Left lobe of liver (tissue), 2 donors: ENCODE results near the gene GGTLC2. TPM values are rescaled to one million over a fixed set of nuclear protein-coding genes. Genes with fewer than 3 reads are reported as not detected.
"Not testable (repeated sequence)": the region's sequence is repeated elsewhere in the genome, so short reads cannot be mapped to it uniquely, and the experiment has no call there.

Experiments
- ATAC-seq: fragments of 200-7000 bp; cut with Tn5 transposase; one replicate; pipeline ENCODE4 v1.9.1; 2020; ENCODE audit warnings: mild to moderate bottlenecking, moderate library complexity
- DNase-seq: peaks from one replicate; pipeline ENCODE4 v3.0.0-alpha.2; 2020; ENCODE audit warnings: low spot score
- total RNA-seq: library from RNA; stranded (reverse); gene quantifications from one replicate; pipeline ENCODE4 v1.2.1, GENCODE V29; 2021
- donor health status: DM: no; HTN: no; CAD: no; lungs with moderate emphysema.
- donor health status: DM: no; HTN: yes; CAD: no.

The GGTLC2 gene
- total RNA-seq, 1 donor from 2014 or later, result not detected

DNA sequence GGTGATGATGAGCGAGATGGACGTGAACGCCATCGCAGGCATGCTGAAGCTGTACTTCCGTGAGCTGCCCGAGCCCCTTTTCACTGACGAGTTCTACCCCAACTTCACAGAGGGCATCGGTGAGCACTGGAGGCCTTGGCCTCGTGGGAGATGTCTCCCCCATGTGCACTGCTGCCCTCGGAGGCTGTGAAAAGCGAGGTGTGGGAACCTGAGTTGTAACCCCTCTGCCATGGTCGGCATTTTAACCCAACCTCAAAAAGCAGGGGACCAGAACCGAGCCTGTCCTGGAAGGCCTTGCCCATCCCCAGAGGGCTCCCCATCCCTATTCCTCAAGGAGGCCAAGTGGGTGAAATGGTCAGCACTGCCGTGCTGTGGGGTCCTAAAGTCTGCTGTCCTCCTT, 10.9 kb upstream of the GGTLC2 start:
- not testable (repeated sequence) for ATAC-seq

DNA sequence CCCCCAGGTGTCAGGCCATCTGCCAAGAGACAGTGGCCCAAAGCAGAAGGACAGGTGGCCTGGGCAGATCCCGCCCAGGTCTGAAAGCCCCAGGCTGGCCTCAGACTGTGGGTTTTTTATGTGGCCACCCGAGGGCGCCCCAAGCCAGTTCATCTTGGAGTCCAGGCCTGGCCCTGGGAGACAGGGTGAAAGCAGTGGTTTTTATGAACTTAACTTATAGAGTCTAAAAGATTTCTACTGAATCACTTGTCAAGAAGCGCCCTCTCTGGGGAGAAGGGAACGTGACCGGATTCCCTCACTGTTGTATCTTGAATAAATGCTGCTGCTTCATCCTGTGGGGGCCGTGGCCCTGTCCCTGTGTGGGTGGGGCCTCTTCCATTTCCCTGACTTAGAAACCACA, 8.2 kb upstream of the GGTLC2 start:
- DNase-seq, ATAC-seq: not testable (repeated sequence)

More for the DNA sequence above, 10.9 kb upstream of the GGTLC2 start:
- not testable (repeated sequence) for DNase-seq

DNA sequence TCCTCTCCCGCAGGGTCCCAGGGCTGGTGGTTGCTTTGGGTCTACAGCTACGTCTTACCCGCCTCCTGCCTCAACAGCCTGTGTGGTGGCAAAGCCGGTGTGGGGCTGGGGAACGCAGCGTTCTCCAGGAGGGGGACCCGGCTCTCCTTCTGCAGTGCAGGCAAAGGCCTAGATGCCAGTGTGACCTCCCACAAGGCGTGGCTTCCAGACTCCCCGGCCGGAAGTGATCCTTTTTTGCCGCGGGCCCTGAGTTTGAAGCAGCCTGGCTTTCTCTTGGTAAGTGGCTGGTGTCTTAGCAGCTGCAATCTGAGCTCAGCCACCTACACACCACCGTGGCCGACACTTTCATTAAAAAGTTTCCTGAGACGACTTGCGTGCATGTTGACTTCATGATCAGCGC, 6.1 kb upstream of the GGTLC2 start:
- ATAC-seq, result not testable (repeated sequence)

DNA sequence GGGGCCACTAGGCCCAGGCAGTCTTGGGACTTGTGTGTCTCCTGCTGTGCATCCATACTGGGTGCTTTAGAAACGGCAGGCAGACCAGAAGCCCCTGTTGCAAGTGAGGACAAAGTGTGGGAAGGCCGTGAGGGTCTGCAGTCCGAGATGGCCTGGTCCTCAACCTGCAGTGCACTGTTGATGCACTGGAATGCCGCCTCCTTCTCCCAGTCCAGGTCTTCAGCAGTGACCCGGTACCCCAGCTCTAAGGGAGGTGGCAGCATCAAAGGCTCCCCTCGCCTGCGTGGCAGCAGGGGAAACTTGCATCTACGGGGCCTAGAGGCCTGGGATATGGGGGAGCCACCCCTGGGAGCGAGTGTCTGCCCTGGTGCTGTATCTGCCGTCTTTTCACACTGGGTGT, 2.2 kb upstream of the GGTLC2 start:
- DNase-seq, ATAC-seq: not testable (repeated sequence)

More for the DNA sequence above, 6.1 kb upstream of the GGTLC2 start:
- not testable (repeated sequence) for DNase-seq

DNA sequence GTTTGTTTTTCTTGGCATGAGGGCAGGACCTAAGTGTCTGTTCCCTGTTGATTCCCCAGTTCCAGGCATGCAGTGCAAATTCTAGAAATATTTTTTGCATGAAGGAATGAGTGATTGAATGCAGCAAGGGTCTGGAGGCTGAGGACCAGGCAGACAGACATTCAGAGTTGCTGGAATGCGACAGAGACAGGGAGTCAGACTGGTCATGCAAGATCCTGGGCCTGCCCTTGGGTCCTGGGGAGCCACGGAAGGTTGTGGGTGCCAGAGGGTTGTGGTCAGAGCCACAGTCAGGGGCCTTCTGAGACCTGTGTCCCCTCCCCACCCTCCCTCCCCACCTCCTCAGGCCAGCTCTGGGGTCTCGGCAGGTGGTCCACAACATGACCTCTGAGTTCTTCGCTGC, 1.6 kb downstream of the GGTLC2 start:
- not testable (repeated sequence) for ATAC-seq

DNA sequence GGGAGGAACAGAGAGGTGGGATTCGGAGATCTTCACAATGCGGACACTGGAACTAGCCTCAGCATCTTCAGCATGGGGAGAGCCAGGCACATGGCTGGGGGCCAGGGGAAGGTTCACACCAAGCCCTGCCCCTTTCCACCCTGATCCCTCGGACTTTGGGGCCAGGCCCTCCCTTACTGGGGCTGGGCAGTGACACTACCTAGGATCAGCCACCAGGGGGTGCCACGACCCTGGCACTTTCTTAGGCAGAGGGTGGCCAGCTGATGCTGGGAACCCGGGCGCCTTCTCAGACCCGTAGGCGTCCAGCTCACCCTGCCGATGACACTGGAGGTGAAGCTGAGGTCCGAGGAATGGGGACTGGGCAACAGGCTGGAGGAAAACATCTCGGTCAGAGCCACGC, 3.5 kb downstream of the GGTLC2 start:
- ATAC-seq, DNase-seq: not testable (repeated sequence)

More for the DNA sequence above, 1.6 kb downstream of the GGTLC2 start:
- not testable (repeated sequence) for DNase-seq

DNA sequence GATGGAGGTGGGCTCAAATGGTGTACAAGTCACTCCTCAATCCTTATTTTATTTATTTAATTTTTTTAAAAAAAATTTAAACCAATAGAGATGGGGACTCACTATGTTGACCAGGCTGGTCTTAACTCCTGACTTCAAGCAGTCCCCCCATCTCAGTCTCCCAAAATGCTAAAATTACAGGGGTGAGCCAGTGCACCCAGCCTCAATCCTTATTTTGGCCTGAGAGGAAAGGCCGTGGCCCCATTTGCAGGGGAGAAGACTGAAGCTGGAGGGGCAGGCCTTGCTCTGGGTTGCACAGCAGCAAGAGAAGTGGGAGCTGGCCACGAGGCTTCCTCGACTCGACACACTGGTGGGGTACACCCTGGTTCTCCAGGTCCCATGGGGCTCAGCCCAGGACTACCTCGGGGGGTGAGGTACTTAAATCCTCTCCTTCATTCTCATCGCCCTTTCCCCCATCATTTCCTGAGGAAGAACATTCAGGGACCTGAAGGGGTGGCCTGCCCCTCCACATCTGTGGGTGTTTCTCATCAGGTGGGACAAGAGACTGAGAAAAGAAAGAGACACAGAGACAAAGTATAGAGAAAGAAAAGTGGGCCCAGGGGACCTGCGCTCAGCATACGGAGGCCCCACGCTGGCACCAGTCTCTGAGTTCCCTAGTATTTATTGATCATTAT, 4.6 kb downstream of the GGTLC2 start:
- DNase-seq, ATAC-seq: not testable (repeated sequence)

DNA sequence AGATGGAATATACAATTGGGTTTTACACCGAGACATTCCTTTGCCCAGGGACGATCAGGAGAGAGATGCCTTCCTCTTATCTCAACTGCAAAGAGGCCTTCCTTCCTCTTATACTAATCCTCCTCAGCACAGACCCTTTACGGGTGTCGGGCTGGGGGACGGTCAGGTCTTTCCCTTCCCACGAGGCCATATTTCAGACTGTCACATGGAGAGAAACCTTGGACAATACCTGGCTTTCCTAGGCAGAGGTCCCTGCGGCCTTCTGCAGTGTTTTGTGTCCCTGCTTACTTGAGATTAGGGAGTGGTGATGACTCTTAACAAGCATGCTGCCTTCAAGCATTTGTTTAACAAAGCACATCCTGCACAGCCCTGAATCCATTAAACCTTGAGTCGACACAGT, 5.3 kb downstream of the GGTLC2 start:
- not testable (repeated sequence) for DNase-seq, ATAC-seq

DNA sequence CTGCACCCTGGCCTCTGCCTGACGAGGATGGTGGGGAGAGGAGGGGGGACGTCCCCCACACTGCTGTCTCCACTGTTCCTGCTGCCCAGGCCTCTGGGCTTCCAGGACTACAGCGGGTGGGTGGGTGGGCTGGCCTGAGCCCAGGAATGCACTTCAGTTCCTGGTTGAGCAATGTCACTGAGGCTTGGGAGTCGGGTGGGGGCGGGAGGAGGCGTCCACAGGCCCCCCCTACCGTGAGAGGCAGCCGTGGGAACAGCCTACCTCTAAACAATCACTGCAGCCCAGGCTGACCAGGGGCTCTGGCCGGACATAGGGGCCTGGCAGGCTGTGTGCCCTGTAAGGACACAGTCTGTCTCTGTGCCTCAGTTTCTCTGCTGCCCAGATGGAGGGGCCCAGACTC, 6.0 kb downstream of the GGTLC2 start:
- not testable (repeated sequence) for ATAC-seq

DNA sequence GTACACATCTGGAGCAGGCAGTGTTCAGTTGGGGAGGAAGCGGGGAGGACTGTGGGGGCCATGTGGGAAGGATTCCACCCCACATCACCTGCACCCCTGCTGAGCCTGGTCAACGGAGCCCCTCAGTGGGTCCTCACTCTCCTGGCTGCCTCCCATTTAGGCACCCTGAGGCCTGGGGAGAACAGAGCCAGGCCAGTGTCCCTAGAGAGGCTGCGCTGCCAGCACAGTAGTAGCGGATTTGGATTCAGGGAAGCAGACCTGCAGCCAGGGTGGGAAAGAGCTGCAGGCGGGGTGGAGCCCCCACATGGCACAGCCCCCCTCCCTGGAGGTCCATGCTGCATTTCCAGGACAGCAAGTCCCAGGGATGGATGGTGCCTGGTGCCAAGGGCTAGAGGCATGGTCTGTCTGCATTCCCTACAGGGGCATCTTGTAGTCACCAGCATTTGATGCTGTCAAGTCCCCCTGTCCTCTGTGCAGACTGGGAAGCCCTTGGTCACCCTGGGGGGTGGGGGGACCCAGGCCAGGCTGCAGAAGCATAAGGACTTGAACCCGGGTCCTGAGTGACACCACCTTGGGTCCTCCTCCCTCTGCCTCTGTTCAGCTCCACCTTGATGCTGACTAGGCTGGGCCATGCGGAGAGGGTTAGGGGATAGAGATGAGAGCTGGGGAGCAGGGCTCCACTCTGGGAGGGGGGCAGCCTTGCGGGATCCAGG, 6.5 kb downstream of the GGTLC2 start:
- ATAC-seq, DNase-seq: not testable (repeated sequence)

More for the DNA sequence above, 6.0 kb downstream of the GGTLC2 start:
- not testable (repeated sequence) for DNase-seq

DNA sequence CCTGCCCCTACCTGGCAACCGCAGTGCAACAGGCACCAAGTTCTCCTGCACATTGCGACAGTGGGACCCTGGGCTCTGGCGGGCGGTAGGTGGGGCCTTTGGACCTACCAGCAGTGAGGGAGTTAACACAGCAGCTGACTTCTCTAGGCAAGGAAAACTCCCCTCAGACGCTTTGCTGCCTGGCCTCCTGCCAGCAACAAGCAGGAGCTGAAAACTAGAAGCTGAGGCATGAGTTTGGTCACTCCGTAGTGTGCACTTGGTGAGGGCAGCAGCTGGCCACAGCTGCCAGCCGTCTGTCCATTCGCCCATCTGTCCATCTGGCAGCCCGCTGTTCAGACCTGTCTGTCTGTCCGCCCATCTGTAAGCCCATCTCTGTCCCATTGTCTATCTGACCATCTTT, 7.2 kb downstream of the GGTLC2 start:
- ATAC-seq, DNase-seq: not testable (repeated sequence)

DNA sequence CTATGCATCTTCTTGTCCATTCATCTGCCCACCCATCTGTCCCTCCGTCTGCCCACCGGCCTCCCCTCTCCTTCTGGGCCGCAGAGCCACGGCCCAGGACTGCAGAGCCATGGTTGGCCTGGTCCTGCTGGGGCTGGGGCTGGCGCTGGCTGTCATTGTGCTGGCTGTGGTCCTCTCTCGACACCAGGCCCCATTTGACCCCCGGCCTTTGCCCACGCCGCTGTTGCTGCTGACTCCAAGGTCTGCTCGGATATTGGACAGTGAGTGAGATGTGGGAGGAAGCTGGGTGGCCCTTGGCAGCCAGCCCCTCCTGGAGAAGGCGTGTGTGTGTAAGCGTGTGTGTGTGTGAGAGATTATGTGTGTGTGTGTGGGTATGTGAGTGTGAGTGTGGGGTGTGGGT, 7.7 kb downstream of the GGTLC2 start:
- not testable (repeated sequence) for DNase-seq, ATAC-seq

DNA sequence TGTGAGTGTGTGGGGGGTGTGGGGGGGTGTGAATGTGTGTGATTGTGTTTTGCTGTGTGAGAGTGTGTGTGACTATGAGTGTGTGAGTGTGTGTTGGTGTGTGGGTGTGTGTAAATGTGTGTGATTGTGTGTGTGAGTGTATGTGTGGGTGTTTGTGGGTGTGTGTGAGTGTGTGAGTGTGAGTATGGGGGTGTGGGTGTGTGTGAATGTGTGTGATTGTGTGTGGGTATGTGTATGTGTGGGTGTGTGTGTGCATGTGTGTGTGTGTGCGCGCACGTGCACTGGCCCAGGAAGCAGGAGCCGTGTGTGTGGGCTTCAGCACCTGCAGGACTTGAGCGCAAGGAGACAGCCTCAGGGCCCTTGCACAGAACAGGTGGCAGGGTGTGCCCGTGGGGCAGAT, 8.2 kb downstream of the GGTLC2 start:
- DNase-seq, ATAC-seq: not testable (repeated sequence)

DNA sequence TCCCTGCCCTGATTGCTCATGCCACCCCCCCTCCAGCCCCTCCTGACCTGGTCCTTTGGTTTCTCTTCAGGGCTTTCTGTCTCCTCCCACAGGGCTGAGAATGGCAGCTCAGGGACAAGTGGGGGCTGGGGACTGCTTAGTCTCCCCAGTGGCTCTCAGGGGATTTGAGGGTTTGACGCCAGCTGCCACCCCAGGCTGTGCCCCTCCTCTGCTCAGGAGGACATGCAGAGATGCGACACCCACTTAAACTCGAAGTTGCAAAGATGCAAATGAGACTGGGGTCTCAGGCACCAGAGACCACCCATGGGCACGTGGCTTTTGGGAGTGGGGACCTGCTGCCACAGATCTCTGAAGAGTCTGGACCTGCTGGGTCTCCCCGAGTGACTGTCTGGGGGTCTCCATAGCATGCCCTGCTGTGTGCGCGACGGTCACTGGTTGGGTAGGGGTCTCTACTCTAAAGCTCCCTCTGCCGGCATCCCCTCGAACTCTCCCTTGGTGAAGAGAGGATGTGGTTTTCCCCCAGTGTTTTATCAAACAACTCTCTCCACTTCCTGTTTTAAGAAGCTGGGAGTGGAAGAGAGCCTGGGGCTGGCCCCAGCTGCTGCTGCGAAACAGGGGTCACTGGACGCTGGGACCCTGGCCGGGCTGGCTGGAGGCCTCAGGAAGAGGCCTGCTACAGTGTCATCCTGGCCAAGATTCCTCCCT, 9.4 kb downstream of the GGTLC2 start:
- DNase-seq, ATAC-seq: not testable (repeated sequence)

DNA sequence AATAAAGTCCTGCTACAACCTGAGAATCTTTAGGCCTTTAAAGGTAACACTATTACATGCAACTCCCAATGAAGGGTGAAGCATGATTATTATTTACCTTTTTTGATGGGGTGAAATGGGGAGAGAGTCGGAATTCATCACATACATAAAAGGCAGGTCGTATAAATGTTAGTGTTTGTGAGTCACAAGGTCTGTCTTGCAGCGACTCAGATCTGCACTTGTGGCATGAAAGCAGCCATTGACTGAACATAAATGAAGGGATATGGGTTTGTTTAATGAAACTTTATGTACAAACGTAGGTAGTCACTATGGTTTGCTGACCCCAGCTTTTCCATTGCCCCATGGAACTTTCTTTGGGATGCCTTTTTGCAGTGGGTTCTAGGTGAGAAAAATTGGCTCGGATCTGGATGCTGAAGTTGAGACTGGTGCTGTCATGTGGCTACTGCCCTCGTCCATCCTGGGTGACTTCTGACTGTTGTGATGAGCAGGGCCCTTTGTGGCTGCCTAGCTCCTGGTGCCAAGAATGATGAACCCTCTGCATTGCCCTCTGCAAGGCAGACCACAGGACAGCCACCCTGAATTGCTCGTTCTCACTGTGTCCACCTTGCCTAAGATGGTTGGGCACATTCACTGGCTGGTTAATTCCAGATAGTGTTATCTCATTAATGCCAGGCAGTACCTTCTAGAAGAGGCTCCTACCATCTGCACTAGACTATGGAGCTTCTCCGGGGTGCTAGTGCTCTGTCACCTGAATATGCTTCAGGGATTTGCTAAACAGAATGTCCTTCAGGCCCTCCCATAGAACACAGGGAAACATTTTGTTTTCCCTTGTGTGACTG, 11.3 kb downstream of the GGTLC2 start:
- no peak for ATAC-seq

DNA sequence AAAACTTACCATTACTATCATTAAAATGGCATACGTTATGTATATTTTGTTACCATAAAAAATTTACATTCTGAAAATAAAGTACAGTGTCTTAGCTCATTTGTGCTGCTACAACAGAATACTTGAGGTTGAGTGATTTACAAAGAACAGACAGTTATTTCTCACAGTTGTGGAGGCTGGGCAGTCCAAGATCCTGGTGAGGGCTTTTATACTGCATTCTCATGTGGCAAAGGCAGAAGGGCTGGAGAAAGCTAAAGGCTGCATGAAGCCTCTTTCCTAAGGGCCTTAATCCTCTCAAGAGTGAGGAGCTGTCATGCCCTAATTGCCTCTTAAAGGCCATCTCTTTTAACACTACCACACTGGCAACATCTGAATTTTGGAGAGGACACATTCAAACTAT, 13.3 kb downstream of the GGTLC2 start:
- DNase-seq, result no peak
- ATAC-seq, result no peak

More for the DNA sequence above, 11.3 kb downstream of the GGTLC2 start:
- no peak for DNase-seq

DNA sequence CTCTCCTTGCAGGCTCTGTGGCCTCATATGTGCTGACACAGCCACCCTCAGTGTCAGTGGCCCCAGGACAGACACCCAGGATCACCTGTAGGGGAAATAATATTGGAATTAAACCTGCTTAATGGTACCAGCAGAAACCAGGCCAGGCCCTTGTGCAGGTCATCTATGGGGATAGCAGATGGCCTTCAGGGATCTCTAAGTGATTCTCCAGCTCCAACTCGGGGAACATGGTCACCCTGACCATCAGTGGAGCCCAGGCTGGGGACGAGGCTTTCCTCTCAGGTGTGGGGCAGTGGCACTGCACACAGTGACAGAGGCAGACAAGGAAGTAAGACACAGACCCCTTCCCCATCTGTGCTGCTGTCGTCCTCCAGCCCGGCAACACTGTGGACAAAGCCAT, 16.9 kb downstream of the GGTLC2 start:
- ATAC-seq (no peak), DNase-seq (no peak)

DNA sequence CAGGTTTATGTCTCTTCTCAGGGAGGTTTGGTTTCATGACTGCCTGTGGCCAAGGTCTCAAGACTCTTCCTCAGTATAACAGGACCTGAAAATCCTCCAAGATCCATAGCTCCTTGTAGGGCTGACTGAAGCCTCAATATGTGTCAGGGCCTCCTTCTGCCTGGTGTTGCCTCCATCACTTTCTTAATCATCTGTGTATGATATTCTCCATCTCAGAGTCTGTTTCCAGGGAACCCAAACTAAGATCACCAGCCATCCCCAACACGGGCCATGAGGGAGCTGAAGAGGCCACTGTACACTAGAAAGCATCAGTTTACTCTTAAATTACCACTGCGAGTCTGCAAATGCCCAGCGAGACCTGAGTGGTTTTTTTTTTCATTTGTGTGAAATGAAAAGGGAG, 17.7 kb downstream of the GGTLC2 start:
- no peak for DNase-seq
- no peak for ATAC-seq

DNA sequence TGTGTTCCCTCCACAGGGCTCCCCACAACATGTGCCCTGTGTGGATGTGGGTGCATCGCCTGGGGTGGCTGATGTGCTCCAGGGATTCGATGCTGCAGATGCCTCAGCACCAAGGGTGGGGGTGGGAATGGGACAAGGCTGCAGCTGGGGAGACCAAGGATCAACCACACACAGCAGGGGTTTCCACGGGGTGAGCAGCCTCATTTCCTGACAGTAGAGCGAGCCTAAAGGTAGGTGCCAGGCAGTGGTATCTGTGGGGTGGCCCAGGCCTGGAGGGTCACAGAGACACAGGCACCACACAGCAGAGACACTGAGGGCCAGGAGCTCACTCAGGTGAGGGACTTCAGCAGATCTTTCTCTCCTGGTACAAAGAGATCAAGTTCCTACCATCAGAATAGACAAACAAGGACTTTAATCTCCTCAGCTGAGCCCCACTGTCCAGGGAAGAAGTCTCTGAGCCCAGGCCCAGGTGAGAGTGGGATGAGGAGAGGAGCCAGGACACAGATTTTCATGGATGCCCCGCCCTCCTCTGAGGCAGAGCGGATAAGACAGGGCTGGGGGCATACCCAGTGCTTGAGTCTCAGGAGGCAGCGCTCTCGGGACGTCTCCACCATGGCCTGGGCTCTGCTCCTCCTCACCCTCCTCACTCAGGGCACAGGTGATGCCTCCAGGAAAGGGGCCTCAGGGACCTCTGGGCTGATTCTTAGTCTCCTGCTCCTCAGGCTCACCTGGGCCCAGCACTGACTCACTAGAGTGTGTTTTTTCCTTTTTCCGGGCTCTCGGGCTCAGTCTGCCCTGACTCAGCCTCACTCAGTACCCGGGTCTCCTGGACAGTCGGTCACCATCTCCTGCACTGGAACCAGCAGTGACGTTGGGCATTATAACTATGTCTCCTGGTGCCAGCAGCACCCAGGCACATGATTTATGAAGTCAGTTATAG, 19.7 kb downstream of the GGTLC2 start:
- ATAC-seq, result no peak
- DNase-seq, result no peak
